Bronchial epithelial cell (primary cell): ENCODE results near the gene CNN3. TPM values are rescaled to one million over a fixed set of nuclear protein-coding genes. Genes with fewer than 3 reads are reported as not detected.

ENCODE experiments used
- DNase-seq: peaks from one replicate; pipeline ENCODE4 v3.0.0-alpha.2; 2010; ENCODE audit warnings: low read depth
- FAIRE-seq: peaks from 2 replicates; lab custom pipeline; 2011; peaks lifted over from hg19 to GRCh38; lab: Jason Lieb, UNC
- H3K27me3 ChIP-seq: 2 replicates; pipeline ENCODE4 v1.5.1; 2011; ENCODE audit warnings: low read length; ENCODE audit not compliant: control insufficient read depth, insufficient read depth
- H3K36me3 ChIP-seq: 2 replicates; pipeline ENCODE4 v1.5.1; 2011; ENCODE audit warnings: low read length; ENCODE audit not compliant: control insufficient read depth, insufficient read depth
- H3K4me3 ChIP-seq: 2 replicates; pipeline ENCODE4 v1.5.1; 2011; ENCODE audit warnings: mild to moderate bottlenecking, low read depth, low read length, control low read depth
- total RNA-seq: library from RNA; depleted of rRNA; stranded (reverse); fragments of >200 nt; gene quantifications from 2 replicates; pipeline ENCODE4 v1.2.1, GENCODE V29; 2014
- TF ChIP-seq, protein P1 (sequence below): IDR thresholded peaks from 2 replicates; pipeline ENCODE4 v1.5.1; 2011; ENCODE audit warnings: mild to moderate bottlenecking, moderate library complexity, low read length, control low read depth, inconsistent platforms; ENCODE audit not compliant: insufficient read depth, severe bottlenecking

CNN3 gene
- total RNA-seq, 1 donor from 2014 or later: 33.4 TPM

DNA sequence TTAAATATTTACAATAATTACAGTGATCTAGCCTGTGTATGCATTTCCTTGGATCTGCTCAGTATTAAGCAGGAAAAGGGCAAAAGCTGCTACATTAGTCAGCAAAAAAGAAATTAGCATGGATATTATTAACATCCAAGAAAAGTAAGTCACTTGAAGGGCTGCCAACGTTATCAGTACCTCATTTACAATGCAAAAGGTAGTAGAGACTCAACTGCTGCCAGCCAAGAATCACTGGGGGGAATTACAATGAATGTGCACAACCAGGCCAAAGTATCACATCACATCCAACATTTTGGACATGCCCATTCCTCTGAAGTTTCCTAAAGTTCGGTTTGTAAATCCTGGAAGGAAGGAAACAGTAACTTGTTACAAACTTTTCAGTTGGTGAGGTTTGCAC, 1.9 kb downstream of the CNN3 start:
- FAIRE-seq: no peak
- H3K36me3 ChIP-seq: no peaks in the 10 kb centered on the region
- peak overlapping the region; percentile 83 for H3K4me3 ChIP-seq
- peak; percentile 42 for DNase-seq
- no peaks in the 10 kb centered on the region for H3K27me3 ChIP-seq
- TF ChIP-seq, protein P1, sequence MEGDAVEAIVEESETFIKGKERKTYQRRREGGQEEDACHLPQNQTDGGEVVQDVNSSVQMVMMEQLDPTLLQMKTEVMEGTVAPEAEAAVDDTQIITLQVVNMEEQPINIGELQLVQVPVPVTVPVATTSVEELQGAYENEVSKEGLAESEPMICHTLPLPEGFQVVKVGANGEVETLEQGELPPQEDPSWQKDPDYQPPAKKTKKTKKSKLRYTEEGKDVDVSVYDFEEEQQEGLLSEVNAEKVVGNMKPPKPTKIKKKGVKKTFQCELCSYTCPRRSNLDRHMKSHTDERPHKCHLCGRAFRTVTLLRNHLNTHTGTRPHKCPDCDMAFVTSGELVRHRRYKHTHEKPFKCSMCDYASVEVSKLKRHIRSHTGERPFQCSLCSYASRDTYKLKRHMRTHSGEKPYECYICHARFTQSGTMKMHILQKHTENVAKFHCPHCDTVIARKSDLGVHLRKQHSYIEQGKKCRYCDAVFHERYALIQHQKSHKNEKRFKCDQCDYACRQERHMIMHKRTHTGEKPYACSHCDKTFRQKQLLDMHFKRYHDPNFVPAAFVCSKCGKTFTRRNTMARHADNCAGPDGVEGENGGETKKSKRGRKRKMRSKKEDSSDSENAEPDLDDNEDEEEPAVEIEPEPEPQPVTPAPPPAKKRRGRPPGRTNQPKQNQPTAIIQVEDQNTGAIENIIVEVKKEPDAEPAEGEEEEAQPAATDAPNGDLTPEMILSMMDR: no peak

DNA sequence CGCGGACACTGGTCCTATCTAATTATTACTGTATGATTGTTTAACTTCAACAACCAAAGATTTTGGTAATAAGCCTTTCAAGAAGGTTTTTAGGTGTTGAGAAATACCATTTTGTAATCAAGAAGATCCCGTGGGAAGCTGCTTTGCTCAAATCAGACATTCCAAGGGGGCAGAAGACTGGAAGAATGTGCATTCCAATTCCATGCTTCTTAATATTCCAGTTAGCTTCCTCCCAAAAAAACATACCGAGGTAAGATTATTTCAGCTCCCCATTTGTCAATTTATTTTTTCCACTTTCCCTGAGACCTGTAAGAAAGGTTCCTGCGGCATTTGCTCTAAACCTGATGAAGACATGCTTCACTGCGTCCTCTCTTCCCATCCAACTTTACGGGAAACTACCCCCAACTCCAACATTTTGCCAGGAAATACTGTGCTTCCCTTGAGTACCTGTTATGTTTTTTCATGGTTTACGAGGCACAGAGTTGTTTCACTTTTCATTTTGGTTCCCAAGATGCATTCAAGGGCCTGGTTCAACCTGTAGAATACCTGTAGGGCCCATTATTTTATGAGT, 4.1 kb downstream of the CNN3 start:
- Histone ChIP-seq H3K36me3 (no peaks in the 10 kb centered on the region), H3K27me3 (no peaks in the 10 kb centered on the region), H3K4me3 (peak overlapping the region; percentile 1)
- no peak for FAIRE-seq
- no peak for DNase-seq
- TF ChIP-seq, protein P1: no peak

DNA sequence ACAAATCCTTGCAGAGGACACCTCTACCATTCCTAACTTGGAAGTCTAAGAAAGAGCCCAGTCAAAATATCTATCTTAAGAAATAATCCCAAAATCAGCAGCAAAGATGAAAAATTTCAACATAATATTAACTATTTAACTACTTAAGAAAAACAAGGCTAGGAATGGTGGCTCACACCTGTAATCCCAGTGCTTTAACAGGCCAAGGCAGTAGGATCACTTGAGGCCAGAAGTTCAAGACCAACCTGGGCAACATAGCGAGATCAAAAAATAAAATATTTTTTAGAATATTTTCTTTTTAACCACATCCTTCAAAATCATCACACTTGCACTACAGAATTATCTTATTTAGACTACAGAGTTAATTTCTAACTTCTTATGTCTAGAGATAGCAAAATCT, 4.9 kb downstream of the CNN3 start:
- DNase-seq: no peak
- no peaks in the 10 kb centered on the region for H3K27me3 ChIP-seq
- TF ChIP-seq, protein P1: no peak
- no peak overlapping the region for H3K4me3 ChIP-seq
- no peak for FAIRE-seq
- peaks cover 1% of the 10 kb centered on the region for H3K36me3 ChIP-seq

DNA sequence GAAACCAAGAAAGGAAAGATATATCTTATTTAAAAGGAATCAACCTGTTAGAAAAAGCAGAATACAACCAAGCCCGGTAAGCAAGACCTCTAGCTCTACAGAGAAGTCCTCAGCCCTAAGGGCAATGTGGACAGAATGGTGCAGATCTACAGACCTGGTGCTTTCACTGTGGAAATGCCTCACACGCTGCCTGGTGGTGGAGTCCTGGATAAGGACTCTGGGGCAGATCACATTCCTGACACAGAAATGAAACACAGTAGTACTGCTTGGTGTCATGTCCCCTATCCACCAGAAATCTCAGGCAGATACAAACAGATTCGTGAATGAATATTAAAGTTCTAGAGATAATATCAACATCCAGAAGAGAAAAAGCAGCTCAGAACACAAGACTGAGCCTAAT, 6.8 kb downstream of the CNN3 start:
- no peak overlapping the region for H3K4me3 ChIP-seq
- no peak for FAIRE-seq
- no peak for DNase-seq
- TF ChIP-seq, protein P1: no peak
- no peaks in the 10 kb centered on the region for H3K27me3 ChIP-seq
- peaks cover 1% of the 10 kb centered on the region for H3K36me3 ChIP-seq

DNA sequence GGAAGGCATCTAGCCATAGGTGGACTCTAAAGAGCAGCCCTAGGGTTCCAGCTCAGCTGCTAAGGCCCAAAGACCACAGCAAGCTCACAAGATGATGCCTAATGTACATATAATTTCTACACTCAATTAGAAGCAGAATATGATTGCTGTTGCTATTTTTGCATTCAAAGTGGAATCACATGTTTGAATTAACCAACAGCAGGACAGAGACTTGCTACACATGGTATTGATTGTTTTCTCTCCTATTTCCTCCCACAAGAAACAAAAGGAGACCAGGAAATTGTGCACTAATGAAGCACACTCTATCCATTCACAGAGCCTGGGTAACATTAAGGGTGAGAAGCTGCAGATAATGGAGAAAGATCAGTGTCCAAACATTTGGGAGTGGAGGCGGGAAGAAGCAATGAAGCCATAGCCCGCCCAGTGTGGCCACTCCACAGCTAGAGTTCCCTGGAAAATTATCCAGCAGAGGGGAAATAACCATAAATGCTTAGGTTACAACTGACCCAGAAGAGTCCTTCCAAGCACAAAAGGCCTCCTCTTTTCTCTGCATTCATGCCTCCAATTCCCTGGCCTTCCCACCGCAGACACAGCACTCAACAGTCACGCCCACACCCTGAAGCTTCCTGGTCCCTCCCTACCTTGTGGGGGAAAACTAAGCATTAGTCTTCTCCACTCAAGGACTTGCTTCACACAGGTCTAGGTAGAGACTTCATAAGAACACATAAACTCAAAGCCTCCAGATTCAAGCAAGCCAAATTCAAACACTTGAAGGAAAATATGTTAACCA, 7.5 kb downstream of the CNN3 start:
- Histone ChIP-seq H3K27me3 (no peaks in the 10 kb centered on the region), H3K36me3 (peaks cover 1% of the 10 kb centered on the region), H3K4me3 (no peak overlapping the region)
- FAIRE-seq (no peak), DNase-seq (peak; percentile 56)
- TF ChIP-seq, protein P1: no peak
